ENCODE data around the gene DNASE1L1. TPM values are rescaled to one million over a fixed set of nuclear protein-coding genes. Genes with fewer than 3 reads are reported as not detected.

Gene DNASE1L1
- 36.1 and 39.7 TPM in 2 replicates for total RNA-seq
- polyA plus RNA-seq, result 22.3 and 22.6 TPM in 2 replicates

- H4K20me1 ChIP-seq (ENCODE audit: insufficient read depth, poor library complexity, severe bottlenecking), result no peaks in the 10 kb centered on the region
- no peak within 1 kb of the TSS for H2AFZ ChIP-seq
- H3K4me2 ChIP-seq, result peak within 1 kb of the TSS; percentile 75
- H3K4me1 ChIP-seq (ENCODE audit: insufficient read depth), result no peaks in the 10 kb centered on the region
- H3K9me2 ChIP-seq (replicated peaks; ENCODE audit: insufficient read depth), result no peaks in the 10 kb centered on the region
- DNase-seq (ENCODE audit: low spot score), result peak; percentile 90
- no peaks in the 10 kb centered on the region for H3K27me3 ChIP-seq
- H3K36me3 ChIP-seq (replicated peaks; ENCODE audit: insufficient read depth, low read depth), result no peaks in the 10 kb centered on the region
- WGBS (ENCODE audit: low lambda C conversion rate, missing lambda C conversion rate), result 58% methylated on average over 18 of the region's 26 CpGs
- no peak within 1 kb of the TSS for H3K4me3 ChIP-seq
- TF ChIP-seq EZH2phosphoT487 (IDR thresholded peaks at IDR 0.05; ENCODE audit: low read depth, severe bottlenecking, unreplicated experiment) (no peak), EZH2 (IDR thresholded peaks at IDR 0.05; ENCODE audit: borderline replicate concordance) (no peak), CTCF (IDR thresholded peaks at IDR 0.05; ENCODE audit: poor library complexity) (no peak)
- peak within 1 kb of the TSS; percentile 88 for H3K27ac ChIP-seq
- H3K79me2 ChIP-seq, result no peaks in the 10 kb centered on the region
- H3K9me3 ChIP-seq (ENCODE audit: low read depth), result no peaks in the 10 kb centered on the region
Measured at GRCh38 chrX:154409222-154409871, at the start of gene DNASE1L1. Gene DNASE1L1, minus strand, starts transcription at chrX:154409254. Its CDS starts 3,686 bp downstream, at chrX:154405568.

GRCh38 chrX:154458116-154458953 lies 49.3 kb upstream of the DNASE1L1 start, which contains the start of gene PLXNA3:
Gene PLXNA3, plus strand, starts transcription at chrX:154458281. Its CDS starts 1,903 bp downstream, at chrX:154460184.
- DNase-seq (ENCODE audit: low spot score), result peak; percentile 74
- H3K27me3 ChIP-seq, result no peaks in the 10 kb centered on the region
- H4K20me1 ChIP-seq (ENCODE audit: insufficient read depth, poor library complexity, severe bottlenecking), result no peaks in the 10 kb centered on the region
- no peaks in the 10 kb centered on the region for H3K9me2 ChIP-seq (replicated peaks; ENCODE audit: insufficient read depth)
- peak within 1 kb of the TSS; percentile 83 for H3K4me2 ChIP-seq
- peak within 1 kb of the TSS; percentile 80 for H3K27ac ChIP-seq
- WGBS (ENCODE audit: low lambda C conversion rate, missing lambda C conversion rate), result 38% methylated on average over 20 of the region's 88 CpGs
- no peak for TF ChIP-seq EZH2 (IDR thresholded peaks at IDR 0.05; ENCODE audit: borderline replicate concordance)
- no peak for TF ChIP-seq CTCF (IDR thresholded peaks at IDR 0.05; ENCODE audit: poor library complexity)
- TF ChIP-seq EZH2phosphoT487 (IDR thresholded peaks at IDR 0.05; ENCODE audit: low read depth, severe bottlenecking, unreplicated experiment), result no peak
- peak within 1 kb of the TSS; percentile 52 for H3K4me3 ChIP-seq
- H2AFZ ChIP-seq, result peak within 1 kb of the TSS; percentile 57
- no peaks in the 10 kb centered on the region for H3K4me1 ChIP-seq (ENCODE audit: insufficient read depth)
- H3K79me2 ChIP-seq, result peaks cover 23% of the 10 kb centered on the region
- no peaks in the 10 kb centered on the region for H3K36me3 ChIP-seq (replicated peaks; ENCODE audit: insufficient read depth, low read depth)
- no peaks in the 10 kb centered on the region for H3K9me3 ChIP-seq (ENCODE audit: low read depth)

- Histone ChIP-seq H3K4me3 (peak overlapping the region; percentile 29), H3K4me2 (peak overlapping the region; percentile 74), H3K9me2 (replicated peaks; ENCODE audit: insufficient read depth) (no peaks in the 10 kb centered on the region), H3K79me2 (peaks cover 23% of the 10 kb centered on the region), H3K4me1 (ENCODE audit: insufficient read depth) (no peaks in the 10 kb centered on the region), H3K9me3 (ENCODE audit: low read depth) (no peaks in the 10 kb centered on the region), H4K20me1 (ENCODE audit: insufficient read depth, poor library complexity, severe bottlenecking) (no peaks in the 10 kb centered on the region), H3K27ac (peak overlapping the region; percentile 80), H3K36me3 (replicated peaks; ENCODE audit: insufficient read depth, low read depth) (no peaks in the 10 kb centered on the region), H3K27me3 (no peaks in the 10 kb centered on the region), H2AFZ (peak overlapping the region; percentile 57)
- 70% methylated on average over 18 of the region's 65 CpGs for WGBS (ENCODE audit: low lambda C conversion rate, missing lambda C conversion rate)
- TF ChIP-seq EZH2phosphoT487 (IDR thresholded peaks at IDR 0.05; ENCODE audit: low read depth, severe bottlenecking, unreplicated experiment), result no peak
- no peak for TF ChIP-seq EZH2 (IDR thresholded peaks at IDR 0.05; ENCODE audit: borderline replicate concordance)
- TF ChIP-seq CTCF (IDR thresholded peaks at IDR 0.05; ENCODE audit: poor library complexity), result no peak
- peak; percentile 75 for DNase-seq (ENCODE audit: low spot score)
Measured at GRCh38 chrX:154457491-154458115, 48.5 kb upstream of the DNASE1L1 start.
